ENCODE measurements around the gene FOXM1.
A peak's percentile ranks its signal among the peaks of the same experiment; 100 is the strongest.

Gene FOXM1, protein sequence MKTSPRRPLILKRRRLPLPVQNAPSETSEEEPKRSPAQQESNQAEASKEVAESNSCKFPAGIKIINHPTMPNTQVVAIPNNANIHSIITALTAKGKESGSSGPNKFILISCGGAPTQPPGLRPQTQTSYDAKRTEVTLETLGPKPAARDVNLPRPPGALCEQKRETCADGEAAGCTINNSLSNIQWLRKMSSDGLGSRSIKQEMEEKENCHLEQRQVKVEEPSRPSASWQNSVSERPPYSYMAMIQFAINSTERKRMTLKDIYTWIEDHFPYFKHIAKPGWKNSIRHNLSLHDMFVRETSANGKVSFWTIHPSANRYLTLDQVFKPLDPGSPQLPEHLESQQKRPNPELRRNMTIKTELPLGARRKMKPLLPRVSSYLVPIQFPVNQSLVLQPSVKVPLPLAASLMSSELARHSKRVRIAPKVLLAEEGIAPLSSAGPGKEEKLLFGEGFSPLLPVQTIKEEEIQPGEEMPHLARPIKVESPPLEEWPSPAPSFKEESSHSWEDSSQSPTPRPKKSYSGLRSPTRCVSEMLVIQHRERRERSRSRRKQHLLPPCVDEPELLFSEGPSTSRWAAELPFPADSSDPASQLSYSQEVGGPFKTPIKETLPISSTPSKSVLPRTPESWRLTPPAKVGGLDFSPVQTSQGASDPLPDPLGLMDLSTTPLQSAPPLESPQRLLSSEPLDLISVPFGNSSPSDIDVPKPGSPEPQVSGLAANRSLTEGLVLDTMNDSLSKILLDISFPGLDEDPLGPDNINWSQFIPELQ

GRCh38 chr12:2877047-2877952 is at the start of gene FOXM1, which contains the start of gene RHNO1:
FOXM1 (minus strand) TSS chr12:2877174; CDS start chr12:2874478, 2,696 bp downstream.
RHNO1 (plus strand) TSS chr12:2877223; CDS start chr12:2885367, 8,144 bp downstream.
- Mint-ChIP-seq H3K27ac (ENCODE audit: low read depth) (peak within 1 kb of the TSS; percentile 99), H3K27me3 (no peaks in the 10 kb centered on the region), H3K9me3 (no peaks in the 10 kb centered on the region), H3K4me3 (peak within 1 kb of the TSS; percentile 97), H3K36me3 (ENCODE audit: insufficient read depth) (peaks cover 22% of the 10 kb centered on the region), H3K4me1 (peaks cover 37% of the 10 kb centered on the region)
- DNase-seq (ENCODE audit: low spot score in 2 of 2), result peak; percentile 83 to 86
- ATAC-seq (replicated peaks; ENCODE audit: extremely low read depth, poor library complexity, severe bottlenecking), result peak; percentile 77

DNA sequence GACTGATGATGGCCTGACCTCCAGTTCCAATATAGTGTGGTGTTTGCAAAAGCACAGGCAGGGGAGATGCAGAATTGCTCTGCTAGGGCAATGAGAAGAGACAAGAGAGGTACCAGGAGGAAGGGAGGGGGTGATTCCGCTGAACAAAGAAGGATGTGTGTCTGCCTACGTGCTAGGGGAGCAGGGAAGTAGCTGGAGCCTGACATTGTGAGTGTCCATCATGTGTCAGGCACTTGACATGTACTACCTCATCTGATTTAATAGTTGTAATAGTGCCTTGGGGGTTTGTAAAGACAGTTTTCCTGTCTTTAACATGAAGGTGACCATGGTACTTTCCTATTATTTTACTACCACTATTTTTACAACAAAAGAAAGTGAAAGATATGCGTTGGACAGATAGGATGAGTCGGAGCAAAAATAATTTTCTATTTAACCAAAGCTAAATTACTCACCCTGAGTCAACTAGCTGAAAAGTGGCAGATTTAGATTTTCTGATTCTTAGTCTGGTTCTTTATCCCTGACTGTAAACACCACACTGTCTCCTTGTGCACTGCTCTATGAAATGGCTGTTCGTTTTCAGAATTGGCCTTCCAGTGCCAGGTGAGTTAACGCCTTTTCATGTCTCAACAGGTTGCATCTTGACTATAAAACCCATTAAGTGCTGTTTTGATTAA is 48.5 kb upstream of the FOXM1 start:
- no peak for ATAC-seq (replicated peaks; ENCODE audit: extremely low read depth, poor library complexity, severe bottlenecking)
- H3K4me1 Mint-ChIP-seq, result no peaks in the 10 kb centered on the region
- no peak overlapping the region for H3K4me3 Mint-ChIP-seq
- DNase-seq (ENCODE audit: low spot score in 2 of 2), result no peak
- peaks cover 17% of the 10 kb centered on the region for H3K36me3 Mint-ChIP-seq (ENCODE audit: insufficient read depth)
- H3K9me3 Mint-ChIP-seq, result no peaks in the 10 kb centered on the region
- H3K27ac Mint-ChIP-seq (ENCODE audit: low read depth), result no peak overlapping the region
- no peaks in the 10 kb centered on the region for H3K27me3 Mint-ChIP-seq

DNA sequence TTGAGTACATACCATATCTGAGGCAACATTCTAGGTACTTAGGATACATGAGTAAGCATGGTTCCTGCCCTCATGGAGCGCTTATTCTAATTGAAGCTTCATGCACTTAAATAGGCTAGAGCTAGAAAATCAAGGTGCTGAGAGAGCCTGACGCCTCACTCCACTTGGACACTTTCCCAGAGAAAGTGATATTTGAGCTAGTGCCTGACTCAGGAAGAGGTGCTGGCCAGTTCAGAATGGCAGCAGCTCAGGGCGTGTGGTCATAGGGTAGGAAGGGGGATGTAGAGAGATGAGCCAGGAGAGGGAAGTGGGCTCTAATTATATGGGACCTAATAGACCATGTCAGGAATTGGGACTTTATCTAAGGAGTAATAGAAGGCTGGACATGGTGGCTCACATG is 47.0 kb upstream of the FOXM1 start:
- ATAC-seq (replicated peaks; ENCODE audit: extremely low read depth, poor library complexity, severe bottlenecking) (no peak), DNase-seq (ENCODE audit: low spot score in 2 of 2) (no peak)
- Mint-ChIP-seq H3K36me3 (ENCODE audit: insufficient read depth) (peaks cover 20% of the 10 kb centered on the region), H3K4me1 (no peaks in the 10 kb centered on the region), H3K4me3 (no peak overlapping the region), H3K27ac (ENCODE audit: low read depth) (no peak overlapping the region), H3K27me3 (no peaks in the 10 kb centered on the region), H3K9me3 (no peaks in the 10 kb centered on the region)

DNA sequence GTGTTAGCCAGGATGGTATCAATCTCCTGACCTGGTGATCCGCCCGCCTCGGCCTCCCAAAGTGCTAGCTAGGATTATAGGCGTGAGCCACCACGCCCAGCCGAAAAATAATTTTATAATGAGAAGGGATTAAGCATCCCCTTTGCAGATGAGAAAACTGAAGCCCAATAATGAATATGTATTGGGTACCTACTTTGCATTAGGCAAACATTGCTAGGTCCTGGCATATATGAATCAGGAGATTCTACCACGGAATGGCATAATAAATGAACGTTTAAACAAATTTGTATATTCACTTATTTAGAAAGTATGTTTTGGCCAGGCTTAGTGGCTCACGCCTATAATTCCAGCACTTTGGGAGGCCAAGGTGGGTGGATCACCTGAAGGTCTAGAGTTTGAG is 46.1 kb upstream of the FOXM1 start:
- H3K36me3 Mint-ChIP-seq (ENCODE audit: insufficient read depth), result peaks cover 20% of the 10 kb centered on the region

DNA sequence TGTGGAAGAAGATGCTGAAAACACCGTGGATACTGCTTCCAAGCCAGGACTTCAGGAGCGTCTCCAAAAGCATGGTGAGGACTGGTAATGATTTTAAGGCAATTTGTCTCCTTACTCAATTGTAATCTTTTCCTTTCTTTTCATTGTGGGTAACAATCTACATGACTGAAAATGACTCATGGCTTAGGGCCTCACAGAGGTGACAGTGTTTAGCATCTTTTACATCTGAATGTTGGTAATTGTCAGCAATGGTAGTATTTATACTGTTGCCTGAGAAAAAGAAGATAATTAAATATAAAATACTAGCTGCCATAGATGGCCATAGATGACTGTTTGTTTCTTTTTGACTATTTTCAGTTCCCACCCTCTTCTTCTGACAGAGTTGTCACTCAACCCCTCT is 45.4 kb upstream of the FOXM1 start:
- ATAC-seq (replicated peaks; ENCODE audit: extremely low read depth, poor library complexity, severe bottlenecking) (no peak), DNase-seq (ENCODE audit: low spot score in 2 of 2) (no peak)
- Mint-ChIP-seq H3K4me1 (no peaks in the 10 kb centered on the region), H3K4me3 (no peak overlapping the region), H3K36me3 (ENCODE audit: insufficient read depth) (peaks cover 15% of the 10 kb centered on the region), H3K27ac (ENCODE audit: low read depth) (no peak overlapping the region), H3K27me3 (no peaks in the 10 kb centered on the region), H3K9me3 (no peaks in the 10 kb centered on the region)

More for the DNA sequence above, 46.1 kb upstream of the FOXM1 start:
- no peaks in the 10 kb centered on the region for H3K9me3 Mint-ChIP-seq
- no peak overlapping the region for H3K27ac Mint-ChIP-seq (ENCODE audit: low read depth)
- H3K27me3 Mint-ChIP-seq, result no peaks in the 10 kb centered on the region
- no peak overlapping the region for H3K4me3 Mint-ChIP-seq
- no peak for ATAC-seq (replicated peaks; ENCODE audit: extremely low read depth, poor library complexity, severe bottlenecking)
- DNase-seq (ENCODE audit: low spot score in 2 of 2), result no peak
- no peaks in the 10 kb centered on the region for H3K4me1 Mint-ChIP-seq

- H3K4me3 Mint-ChIP-seq, result no peak overlapping the region
- no peaks in the 10 kb centered on the region for H3K4me1 Mint-ChIP-seq
- peaks cover 18% of the 10 kb centered on the region for H3K36me3 Mint-ChIP-seq (ENCODE audit: insufficient read depth)
- no peak overlapping the region for H3K27ac Mint-ChIP-seq (ENCODE audit: low read depth)
- ATAC-seq (replicated peaks; ENCODE audit: extremely low read depth, poor library complexity, severe bottlenecking), result no peak
- H3K27me3 Mint-ChIP-seq, result no peaks in the 10 kb centered on the region
- H3K9me3 Mint-ChIP-seq, result no peaks in the 10 kb centered on the region
- DNase-seq (ENCODE audit: low spot score in 2 of 2), result no peak
These were observed 42.3 kb upstream of the FOXM1 start for GRCh38 chr12:2919249-2919648.

- no peaks in the 10 kb centered on the region for H3K27me3 Mint-ChIP-seq
- H3K4me1 Mint-ChIP-seq, result no peaks in the 10 kb centered on the region
- no peak for ATAC-seq (replicated peaks; ENCODE audit: extremely low read depth, poor library complexity, severe bottlenecking)
- DNase-seq (ENCODE audit: low spot score in 2 of 2), result no peak
- peaks cover 4% of the 10 kb centered on the region for H3K36me3 Mint-ChIP-seq (ENCODE audit: insufficient read depth)
- no peak overlapping the region for H3K4me3 Mint-ChIP-seq
- H3K27ac Mint-ChIP-seq (ENCODE audit: low read depth), result no peak overlapping the region
- H3K9me3 Mint-ChIP-seq, result no peaks in the 10 kb centered on the region
These were observed 35.2 kb upstream of the FOXM1 start for GRCh38 chr12:2912216-2912575.

DNA sequence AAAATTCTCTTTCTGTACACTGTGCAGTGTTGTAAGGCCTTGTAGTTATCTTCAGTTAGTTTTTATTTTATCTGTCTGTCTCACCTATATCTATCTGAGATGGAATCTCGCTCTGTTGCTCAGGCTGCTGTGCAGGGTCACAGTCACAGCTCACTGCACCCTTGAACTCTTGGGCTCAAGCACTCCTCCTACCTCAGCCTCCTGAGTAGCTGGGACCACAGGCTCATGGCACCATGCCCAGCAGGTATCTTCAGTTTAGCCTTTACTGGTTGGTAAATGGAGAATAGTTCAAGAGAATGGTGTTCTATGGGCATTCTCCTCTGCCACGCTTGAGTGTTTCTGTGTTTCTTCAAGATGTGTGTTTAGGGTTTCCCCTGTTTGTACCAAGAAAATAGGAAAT is 27.3 kb upstream of the FOXM1 start:
- Mint-ChIP-seq H3K4me1 (no peaks in the 10 kb centered on the region), H3K4me3 (no peak overlapping the region), H3K27ac (ENCODE audit: low read depth) (no peak overlapping the region), H3K36me3 (ENCODE audit: insufficient read depth) (peaks cover 1% of the 10 kb centered on the region), H3K9me3 (no peaks in the 10 kb centered on the region), H3K27me3 (no peaks in the 10 kb centered on the region)
- no peak for DNase-seq (ENCODE audit: low spot score in 2 of 2)
- no peak for ATAC-seq (replicated peaks; ENCODE audit: extremely low read depth, poor library complexity, severe bottlenecking)

- peaks cover 3% of the 10 kb centered on the region for H3K36me3 Mint-ChIP-seq (ENCODE audit: insufficient read depth)
- H3K4me3 Mint-ChIP-seq, result no peak overlapping the region
- no peaks in the 10 kb centered on the region for H3K9me3 Mint-ChIP-seq
- ATAC-seq (replicated peaks; ENCODE audit: extremely low read depth, poor library complexity, severe bottlenecking) (no peak), DNase-seq (ENCODE audit: low spot score in 2 of 2) (no peak)
- H3K27me3 Mint-ChIP-seq, result no peaks in the 10 kb centered on the region
- H3K4me1 Mint-ChIP-seq, result no peaks in the 10 kb centered on the region
- H3K27ac Mint-ChIP-seq (ENCODE audit: low read depth), result no peak overlapping the region
These were observed 25.4 kb upstream of the FOXM1 start for GRCh38 chr12:2902272-2902880.

DNA sequence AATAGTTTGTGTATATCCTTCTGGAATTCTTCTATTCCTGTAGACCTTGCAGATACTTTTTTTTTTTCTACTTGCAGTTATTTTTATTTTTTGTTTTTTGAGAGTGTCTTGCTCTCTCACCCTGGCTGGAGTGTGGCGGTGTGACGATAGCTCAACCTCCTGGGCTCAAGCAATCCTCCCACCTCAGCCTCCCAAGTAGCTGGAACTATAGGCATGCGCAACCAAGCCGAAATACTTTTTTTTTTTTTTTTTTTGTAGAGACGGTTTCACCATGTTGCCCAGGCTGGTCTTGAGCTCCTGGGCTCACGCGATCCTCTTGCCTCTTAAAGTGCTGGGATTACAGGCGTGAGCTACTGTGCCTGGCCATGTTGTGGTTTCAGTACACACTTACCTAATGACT is 23.7 kb upstream of the FOXM1 start:
- H3K4me1 Mint-ChIP-seq, result no peaks in the 10 kb centered on the region
- H3K9me3 Mint-ChIP-seq, result no peaks in the 10 kb centered on the region

DNA sequence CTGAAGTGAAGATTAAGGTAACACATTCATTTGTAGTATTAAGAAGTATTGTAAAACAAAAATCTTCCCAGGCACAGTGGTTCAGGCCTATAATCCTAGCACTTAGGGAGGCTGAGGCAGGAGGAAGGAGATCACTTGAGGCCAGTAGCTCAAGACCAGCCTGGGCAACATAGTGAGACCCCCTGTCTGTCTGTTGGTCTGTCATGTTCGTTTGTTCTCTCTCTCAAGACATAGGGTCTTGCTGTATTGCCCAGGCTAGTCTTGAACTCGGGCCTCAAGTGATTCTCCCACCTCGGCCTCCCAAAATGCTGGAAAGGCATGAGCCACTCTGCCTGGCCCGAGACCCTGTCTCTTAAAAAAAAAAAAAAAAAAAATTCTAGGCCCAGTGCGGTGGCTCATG is 20.4 kb upstream of the FOXM1 start:
- Mint-ChIP-seq H3K27ac (ENCODE audit: low read depth) (no peak overlapping the region), H3K36me3 (ENCODE audit: insufficient read depth) (peaks cover 2% of the 10 kb centered on the region), H3K4me1 (peaks cover 5% of the 10 kb centered on the region), H3K9me3 (no peaks in the 10 kb centered on the region), H3K27me3 (no peaks in the 10 kb centered on the region), H3K4me3 (no peak overlapping the region)
- no peak for ATAC-seq (replicated peaks; ENCODE audit: extremely low read depth, poor library complexity, severe bottlenecking)
- DNase-seq (ENCODE audit: low spot score in 2 of 2), result no peak

More for the DNA sequence above, 23.7 kb upstream of the FOXM1 start:
- no peak overlapping the region for H3K4me3 Mint-ChIP-seq
- DNase-seq (ENCODE audit: low spot score in 2 of 2), result no peak
- no peaks in the 10 kb centered on the region for H3K27me3 Mint-ChIP-seq
- ATAC-seq (replicated peaks; ENCODE audit: extremely low read depth, poor library complexity, severe bottlenecking), result no peak
- H3K27ac Mint-ChIP-seq (ENCODE audit: low read depth), result no peak overlapping the region
- peaks cover 2% of the 10 kb centered on the region for H3K36me3 Mint-ChIP-seq (ENCODE audit: insufficient read depth)
